ENCODE data around the gene SLC6A12.

SLC6A12 gene

DNA sequence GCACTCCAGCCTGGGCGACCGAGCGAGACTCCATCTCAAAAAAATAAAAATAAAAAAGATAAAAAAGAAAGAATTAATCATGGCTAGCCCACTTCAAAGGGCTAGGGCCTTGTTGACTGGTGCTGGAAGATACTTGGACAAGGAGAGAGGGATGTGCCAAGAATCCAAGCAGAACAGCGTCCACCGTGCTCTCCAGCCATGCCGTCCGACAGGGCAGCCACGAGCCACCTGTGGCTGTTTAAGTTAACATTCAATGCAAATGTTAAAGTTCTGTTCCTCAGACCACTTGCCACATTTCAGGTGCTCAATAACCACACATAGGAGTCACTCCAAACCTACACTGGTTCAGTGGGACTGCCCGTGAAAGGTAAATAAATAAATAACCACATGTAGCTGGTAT, 27.3 kb upstream of the SLC6A12 start:
- TF ChIP-seq TCF4 (CRISPR knock-in tag; IDR thresholded peaks at IDR 0.05; ENCODE audit: borderline replicate concordance) (no peak), SNAI2 (CRISPR knock-in tag; IDR thresholded peaks at IDR 0.05) (no peak), PPARA (CRISPR knock-in tag; IDR thresholded peaks at IDR 0.05; ENCODE audit: borderline replicate concordance) (no peak), RARB (CRISPR knock-in tag; IDR thresholded peaks at IDR 0.05) (no peak)
- TF ChIP-seq, protein P1, sequence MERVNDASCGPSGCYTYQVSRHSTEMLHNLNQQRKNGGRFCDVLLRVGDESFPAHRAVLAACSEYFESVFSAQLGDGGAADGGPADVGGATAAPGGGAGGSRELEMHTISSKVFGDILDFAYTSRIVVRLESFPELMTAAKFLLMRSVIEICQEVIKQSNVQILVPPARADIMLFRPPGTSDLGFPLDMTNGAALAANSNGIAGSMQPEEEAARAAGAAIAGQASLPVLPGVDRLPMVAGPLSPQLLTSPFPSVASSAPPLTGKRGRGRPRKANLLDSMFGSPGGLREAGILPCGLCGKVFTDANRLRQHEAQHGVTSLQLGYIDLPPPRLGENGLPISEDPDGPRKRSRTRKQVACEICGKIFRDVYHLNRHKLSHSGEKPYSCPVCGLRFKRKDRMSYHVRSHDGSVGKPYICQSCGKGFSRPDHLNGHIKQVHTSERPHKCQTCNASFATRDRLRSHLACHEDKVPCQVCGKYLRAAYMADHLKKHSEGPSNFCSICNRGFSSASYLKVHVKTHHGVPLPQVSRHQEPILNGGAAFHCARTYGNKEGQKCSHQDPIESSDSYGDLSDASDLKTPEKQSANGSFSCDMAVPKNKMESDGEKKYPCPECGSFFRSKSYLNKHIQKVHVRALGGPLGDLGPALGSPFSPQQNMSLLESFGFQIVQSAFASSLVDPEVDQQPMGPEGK (CRISPR knock-in tag; IDR thresholded peaks at IDR 0.05; ENCODE audit: borderline replicate concordance), result no peak
- ATAC-seq, result no peak

DNA sequence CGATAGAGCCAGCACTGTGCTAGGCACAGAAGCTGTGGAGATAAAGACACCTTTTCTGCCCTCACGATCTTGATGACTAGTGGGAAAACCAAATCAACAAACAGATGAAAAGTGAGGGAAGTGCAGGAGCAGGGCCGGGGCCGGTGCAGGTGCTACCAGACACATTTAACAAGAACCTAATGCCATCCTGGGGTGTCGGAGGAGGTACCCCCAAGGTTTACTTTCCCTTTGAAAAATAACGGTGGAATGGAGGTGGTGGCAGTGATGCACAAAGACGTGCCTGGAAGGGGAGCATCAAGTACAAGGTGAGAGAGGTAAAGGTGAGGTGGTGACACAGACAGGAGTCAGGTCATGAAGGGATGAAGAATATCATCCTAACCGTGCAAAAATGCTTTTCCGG, 26.6 kb upstream of the SLC6A12 start:
- no peak for ATAC-seq
- TF ChIP-seq CSRNP3 (CRISPR knock-in tag; IDR thresholded peaks at IDR 0.05) (no peak), ZNF70 (CRISPR knock-in tag; IDR thresholded peaks at IDR 0.05) (no peak), ZFP3 (CRISPR knock-in tag; IDR thresholded peaks at IDR 0.05) (no peak), GLIS3 (CRISPR knock-in tag; IDR thresholded peaks at IDR 0.05) (no peak), OSR1 (CRISPR knock-in tag; IDR thresholded peaks at IDR 0.05) (no peak), ESRRG (CRISPR knock-in tag; IDR thresholded peaks at IDR 0.05) (no peak), ZNF565 (CRISPR knock-in tag; conservative IDR thresholded peaks at IDR 0.05; ENCODE audit: low read depth) (no peak), CREB5 (CRISPR knock-in tag; IDR thresholded peaks at IDR 0.05; ENCODE audit: low read depth) (no peak), ZC3H10 (CRISPR knock-in tag; IDR thresholded peaks at IDR 0.05) (no peak)
- TF ChIP-seq, protein P2, sequence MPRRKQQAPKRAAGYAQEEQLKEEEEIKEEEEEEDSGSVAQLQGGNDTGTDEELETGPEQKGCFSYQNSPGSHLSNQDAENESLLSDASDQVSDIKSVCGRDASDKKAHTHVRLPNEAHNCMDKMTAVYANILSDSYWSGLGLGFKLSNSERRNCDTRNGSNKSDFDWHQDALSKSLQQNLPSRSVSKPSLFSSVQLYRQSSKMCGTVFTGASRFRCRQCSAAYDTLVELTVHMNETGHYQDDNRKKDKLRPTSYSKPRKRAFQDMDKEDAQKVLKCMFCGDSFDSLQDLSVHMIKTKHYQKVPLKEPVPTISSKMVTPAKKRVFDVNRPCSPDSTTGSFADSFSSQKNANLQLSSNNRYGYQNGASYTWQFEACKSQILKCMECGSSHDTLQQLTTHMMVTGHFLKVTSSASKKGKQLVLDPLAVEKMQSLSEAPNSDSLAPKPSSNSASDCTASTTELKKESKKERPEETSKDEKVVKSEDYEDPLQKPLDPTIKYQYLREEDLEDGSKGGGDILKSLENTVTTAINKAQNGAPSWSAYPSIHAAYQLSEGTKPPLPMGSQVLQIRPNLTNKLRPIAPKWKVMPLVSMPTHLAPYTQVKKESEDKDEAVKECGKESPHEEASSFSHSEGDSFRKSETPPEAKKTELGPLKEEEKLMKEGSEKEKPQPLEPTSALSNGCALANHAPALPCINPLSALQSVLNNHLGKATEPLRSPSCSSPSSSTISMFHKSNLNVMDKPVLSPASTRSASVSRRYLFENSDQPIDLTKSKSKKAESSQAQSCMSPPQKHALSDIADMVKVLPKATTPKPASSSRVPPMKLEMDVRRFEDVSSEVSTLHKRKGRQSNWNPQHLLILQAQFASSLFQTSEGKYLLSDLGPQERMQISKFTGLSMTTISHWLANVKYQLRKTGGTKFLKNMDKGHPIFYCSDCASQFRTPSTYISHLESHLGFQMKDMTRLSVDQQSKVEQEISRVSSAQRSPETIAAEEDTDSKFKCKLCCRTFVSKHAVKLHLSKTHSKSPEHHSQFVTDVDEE (CRISPR knock-in tag; IDR thresholded peaks at IDR 0.05), result no peak

DNA sequence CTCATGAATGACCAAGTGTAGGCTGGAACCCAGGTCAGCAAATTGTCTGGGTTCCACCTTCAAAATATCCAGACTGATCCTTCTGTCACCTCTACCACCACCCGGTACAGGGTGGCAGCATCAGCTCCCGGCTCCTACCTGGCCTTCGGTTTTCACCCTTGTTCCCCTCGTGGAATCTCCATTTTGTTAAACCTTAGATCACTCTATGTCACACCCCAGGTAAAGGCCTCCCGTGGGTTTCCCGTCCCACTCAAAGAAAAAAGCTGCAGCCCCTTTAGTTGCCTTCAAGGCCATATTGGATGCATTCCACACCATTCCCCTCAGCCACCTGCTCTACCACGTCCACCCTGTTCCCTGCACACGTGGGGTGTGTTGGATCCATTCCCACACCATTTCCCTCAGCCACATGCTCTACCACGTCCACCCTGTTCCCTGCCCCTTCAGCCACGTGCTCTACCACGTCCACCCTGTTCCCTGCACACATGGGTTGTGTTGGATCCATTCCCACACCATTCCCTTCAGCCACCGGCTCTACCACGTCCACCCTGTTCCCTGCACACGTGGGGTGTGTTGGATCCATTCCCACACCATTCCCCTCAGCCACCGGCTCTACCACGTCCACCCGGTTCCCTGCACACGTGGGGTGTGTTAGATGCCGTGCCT, 24.9 kb upstream of the SLC6A12 start:
- TF ChIP-seq, protein P1 (CRISPR knock-in tag; IDR thresholded peaks at IDR 0.05; ENCODE audit: borderline replicate concordance), result no peak
- no peak for TF ChIP-seq SNAI2 (CRISPR knock-in tag; IDR thresholded peaks at IDR 0.05)
- no peak for TF ChIP-seq TOX (CRISPR knock-in tag; IDR thresholded peaks at IDR 0.05; ENCODE audit: borderline replicate concordance)
- ATAC-seq, result no peak

GRCh38 chr12:238116-238515, 24.2 kb upstream of the SLC6A12 start:
- ATAC-seq, result no peak
- no peak for TF ChIP-seq GLIS3 (CRISPR knock-in tag; IDR thresholded peaks at IDR 0.05)
- no peak for TF ChIP-seq ZNF70 (CRISPR knock-in tag; IDR thresholded peaks at IDR 0.05)
- no peak for TF ChIP-seq ISL1 (CRISPR knock-in tag; IDR thresholded peaks at IDR 0.05)
- TF ChIP-seq ZNF565 (CRISPR knock-in tag; conservative IDR thresholded peaks at IDR 0.05; ENCODE audit: low read depth), result no peak
- no peak for TF ChIP-seq CSDC2 (CRISPR knock-in tag; IDR thresholded peaks at IDR 0.05)
- TF ChIP-seq CREB5 (CRISPR knock-in tag; IDR thresholded peaks at IDR 0.05; ENCODE audit: low read depth), result no peak
- TF ChIP-seq, protein P1 (CRISPR knock-in tag; IDR thresholded peaks at IDR 0.05; ENCODE audit: borderline replicate concordance), result no peak
- TF ChIP-seq ZFP3 (CRISPR knock-in tag; IDR thresholded peaks at IDR 0.05), result no peak
- TF ChIP-seq, protein P2 (CRISPR knock-in tag; IDR thresholded peaks at IDR 0.05), result no peak
- TF ChIP-seq ESRRG (CRISPR knock-in tag; IDR thresholded peaks at IDR 0.05), result no peak
- no peak for TF ChIP-seq RARB (CRISPR knock-in tag; IDR thresholded peaks at IDR 0.05)
- TF ChIP-seq ZC3H10 (CRISPR knock-in tag; IDR thresholded peaks at IDR 0.05), result no peak
- TF ChIP-seq SNAI2 (CRISPR knock-in tag; IDR thresholded peaks at IDR 0.05), result no peak
